GM11168 (cell line): ENCODE data around the gene IRF2BPL.

Experiments
- in situ Hi-C: fragments of 300-500 bp; cut with MboI; formaldehyde crosslinking; loops from one replicate; pipeline ENCODE4 v1.12.0; 2022; ENCODE audit warnings: low sequenced_read_pairs; ENCODE audit not compliant: unreplicated experiment

Gene IRF2BPL

GRCh38 chr14:77028384-77029231 lies at the start of gene IRF2BPL:
IRF2BPL (minus strand) TSS chr14:77028708; CDS start chr14:77027792, 916 bp downstream.
- in situ Hi-C loops, result no loop called here

DNA sequence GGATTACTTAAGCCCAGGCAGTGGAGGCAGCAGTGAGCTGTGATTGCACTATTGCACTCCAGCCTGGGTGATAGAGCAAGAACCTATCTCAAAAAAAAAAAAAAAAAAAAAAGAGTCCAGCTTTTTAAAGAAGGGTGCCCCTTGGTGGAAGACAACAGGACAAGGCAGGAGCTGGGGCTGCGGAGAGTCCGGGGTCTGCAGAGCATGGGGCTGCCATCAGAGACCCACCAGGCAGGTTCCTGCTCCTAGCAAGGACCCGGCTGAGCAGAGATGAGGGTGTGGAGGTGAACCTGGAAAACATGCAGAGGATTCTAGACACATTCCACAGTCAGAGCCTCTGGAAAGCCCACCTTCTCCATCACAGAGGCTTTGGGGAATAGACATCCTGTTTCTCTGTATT lies 48.5 kb upstream of the IRF2BPL start:
- in situ Hi-C loops, result no loop called here

- in situ Hi-C loops, result no loop called here
Observed at GRCh38 chr14:77076113-77076631, 47.7 kb upstream of the IRF2BPL start.

DNA sequence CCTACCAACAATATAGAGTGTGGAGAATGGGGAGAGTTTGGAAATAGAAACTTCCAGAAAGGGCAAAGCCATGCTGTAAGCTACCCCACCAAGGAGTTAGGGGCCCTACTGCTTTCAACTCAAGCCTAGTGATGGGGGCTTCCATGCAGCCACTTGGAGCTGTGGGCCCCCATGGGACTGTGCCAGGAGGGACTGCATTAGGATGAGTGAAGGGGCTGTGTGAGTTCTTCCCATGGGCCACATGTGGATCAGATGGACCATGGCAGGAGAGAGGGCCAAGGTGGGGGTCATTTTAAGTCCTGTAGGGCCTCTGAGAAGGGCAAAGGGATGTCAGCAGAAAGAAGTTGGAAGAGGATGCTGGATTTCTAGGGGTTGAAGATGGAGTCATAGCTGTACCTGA lies 46.5 kb upstream of the IRF2BPL start:
- in situ Hi-C loops, result no loop called here

DNA sequence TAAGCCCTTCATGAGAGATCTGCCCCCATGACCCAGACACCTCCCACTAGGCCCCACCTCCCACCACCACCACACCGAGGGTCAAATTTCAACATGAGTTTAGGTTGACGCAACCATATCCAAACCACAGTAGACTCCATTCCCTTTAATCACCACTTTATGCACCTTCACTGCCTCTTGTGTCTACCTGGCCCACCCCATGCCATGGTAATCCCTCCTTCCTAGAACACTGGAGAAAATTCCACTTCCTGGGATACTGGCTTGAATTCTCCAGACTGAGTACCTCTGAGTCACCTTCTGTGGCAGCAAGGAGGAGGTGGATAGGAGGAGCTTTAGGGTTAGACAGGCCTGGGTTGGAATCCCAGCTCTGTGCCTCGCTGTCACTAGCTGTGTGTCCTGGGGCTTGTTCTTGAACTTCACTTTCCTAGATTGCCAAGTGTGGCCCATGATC lies 43.5 kb upstream of the IRF2BPL start:
- in situ Hi-C loops, result no loop called here

DNA sequence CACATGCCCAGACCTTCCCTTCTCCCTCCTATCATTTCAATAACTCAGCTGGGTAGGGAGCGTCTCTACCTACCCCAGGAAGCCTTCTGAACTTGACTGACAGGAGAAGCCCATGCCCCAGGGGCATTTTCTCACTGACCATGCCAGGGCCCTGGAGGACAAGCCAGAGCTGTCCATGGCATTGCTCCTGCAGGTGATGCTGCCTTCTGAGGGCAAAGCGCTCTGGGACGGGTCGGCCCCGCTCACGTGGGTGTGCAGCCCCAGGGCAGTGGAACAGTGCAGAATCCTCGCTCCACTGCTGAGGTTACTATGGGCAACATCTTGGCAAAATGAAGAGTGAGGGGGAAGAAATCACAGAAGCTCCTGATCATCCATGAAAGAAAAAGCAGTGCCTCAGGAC lies 41.0 kb upstream of the IRF2BPL start:
- in situ Hi-C loops, result no loop called here

DNA sequence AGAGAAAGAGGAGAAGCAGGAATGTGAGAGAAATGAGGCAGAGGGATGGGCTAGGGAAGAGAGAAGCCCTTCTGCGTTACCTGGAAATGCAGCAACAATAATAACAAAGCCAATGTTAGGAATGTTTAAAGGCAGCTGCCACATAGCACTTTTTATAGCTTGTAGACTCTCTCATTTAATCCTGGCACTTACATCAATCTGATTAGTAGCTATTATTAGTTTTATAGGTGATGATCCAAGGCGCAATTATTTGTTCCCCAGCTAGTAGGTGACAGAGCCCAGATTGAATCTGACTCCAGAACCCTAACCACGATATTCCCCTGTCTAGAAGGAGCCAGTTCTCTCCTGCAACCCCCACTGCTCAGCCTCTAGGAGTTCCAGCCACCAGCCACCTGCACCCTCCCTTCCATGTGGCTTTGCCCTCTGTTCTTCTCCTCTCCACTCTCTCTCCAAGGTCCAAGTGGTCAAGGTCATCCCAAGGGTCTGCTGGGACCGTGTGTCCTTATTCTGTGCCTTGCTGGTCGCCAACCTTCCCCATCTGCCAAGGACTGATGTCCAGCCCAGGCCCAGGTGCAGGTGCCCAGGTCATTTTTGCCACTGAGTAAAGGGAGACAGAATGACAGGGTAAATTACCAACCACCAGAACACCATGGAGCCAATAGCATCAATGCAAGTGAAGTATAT lies 40.2 kb upstream of the IRF2BPL start:
- in situ Hi-C loops, result no loop called here

DNA sequence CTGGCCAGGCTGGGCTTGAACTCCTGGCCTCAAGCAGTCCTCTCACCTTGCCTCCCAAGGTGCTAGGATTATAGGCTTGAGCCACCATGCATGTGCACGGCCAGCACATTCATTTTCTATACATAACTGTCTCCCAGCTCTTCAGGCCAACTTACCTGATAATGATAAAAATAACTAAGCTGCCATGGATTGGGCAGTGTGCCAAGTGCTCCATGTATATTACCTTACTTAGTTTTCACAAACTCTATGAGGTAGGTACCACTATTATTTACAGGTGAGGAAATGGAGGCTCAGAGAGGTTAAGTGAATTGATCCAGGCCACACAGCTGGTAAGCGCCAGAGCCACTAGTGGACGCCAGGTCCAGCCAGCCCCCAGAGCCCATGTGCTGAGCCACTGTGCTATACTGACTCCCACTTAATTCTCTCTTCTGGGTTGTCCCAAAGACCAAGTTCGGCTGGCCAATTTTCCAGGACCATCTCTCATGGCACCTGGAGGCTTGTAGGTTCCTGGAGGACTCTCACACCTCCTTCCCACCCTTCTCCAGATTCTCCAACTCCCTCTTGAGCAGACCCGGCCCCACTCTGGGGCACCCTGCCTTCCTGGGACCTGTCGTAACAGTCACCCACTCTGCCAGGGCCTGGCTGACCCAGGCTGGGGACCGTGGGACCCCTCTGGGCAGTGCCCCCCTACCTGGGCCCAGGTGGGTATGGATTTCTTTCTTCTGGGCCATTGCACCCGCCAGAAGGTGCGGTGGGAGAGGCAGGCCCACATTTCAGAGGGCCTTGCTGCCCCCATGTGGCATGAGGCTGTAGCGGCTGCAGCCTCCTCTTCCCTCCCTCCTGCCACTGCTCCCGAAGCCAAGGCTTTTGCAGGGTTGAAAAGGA lies 39.4 kb upstream of the IRF2BPL start:
- in situ Hi-C loops, result no loop called here

GRCh38 chr14:77066578-77067172 lies 38.2 kb upstream of the IRF2BPL start:
- in situ Hi-C loops, result no loop called here

DNA sequence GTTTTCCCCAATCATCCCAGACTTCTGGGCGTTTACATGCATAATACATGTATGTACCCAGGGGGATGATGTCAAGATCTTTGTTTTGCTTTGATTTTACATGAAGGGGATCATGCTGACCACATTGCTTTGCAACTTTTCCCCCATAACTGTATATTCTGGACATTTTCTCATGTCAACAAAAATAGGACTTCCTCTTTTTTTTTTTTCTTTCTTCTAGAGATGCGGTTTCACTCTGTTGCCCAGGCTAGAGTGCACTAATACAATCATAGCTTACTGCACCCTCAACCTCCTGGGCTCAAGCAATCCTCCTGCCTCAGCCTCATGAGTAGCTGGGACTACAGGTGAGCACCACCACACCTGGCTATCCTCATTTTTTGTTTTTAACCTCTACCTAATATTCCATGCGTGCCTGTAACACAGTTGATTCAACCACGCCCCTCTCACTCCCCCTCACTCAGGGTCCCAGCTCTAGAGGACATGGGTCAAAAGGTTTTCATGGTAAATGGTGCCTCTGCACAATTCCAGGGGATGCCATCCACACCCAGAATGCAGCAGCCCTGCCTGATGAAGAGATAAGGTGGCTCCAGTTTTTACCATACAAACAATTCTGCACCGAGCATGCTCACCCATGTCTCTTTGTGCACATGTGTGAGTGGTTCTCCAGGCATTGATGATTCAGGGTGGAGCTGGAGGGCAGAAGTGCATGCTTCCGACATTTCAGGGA lies 37.5 kb upstream of the IRF2BPL start:
- in situ Hi-C loops, result no loop called here

DNA sequence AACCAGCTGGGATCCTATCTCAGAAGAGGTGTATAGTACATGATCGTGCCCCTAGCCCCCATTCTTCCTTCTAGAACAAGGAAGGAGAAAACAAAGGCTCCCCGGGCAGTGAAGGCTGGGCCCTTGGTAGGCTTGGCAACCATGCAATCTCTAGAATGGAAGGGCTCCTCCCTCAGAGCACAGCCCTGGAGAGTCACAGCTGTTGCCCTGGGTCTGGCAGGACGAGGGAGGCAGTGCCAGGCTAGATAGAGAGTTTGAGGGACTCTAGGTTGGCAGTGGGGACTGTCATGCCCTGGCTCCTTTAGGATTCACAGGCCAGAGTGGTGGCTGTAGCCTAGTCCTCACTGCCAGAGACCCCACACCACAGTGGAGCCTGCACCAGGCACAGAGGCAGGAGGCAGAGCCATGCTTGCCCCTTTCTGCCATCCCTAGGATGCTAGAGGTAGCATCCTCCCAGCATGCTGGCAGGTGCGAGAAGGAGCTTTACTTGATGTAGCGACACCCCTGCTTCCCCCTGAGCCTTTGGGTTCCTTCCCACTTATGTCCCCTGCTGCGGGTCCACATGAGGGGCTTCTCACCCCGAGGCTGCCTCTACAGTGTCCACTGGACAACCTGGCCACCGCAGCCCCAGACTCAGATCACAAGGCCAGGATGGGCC lies 36.1 kb upstream of the IRF2BPL start:
- in situ Hi-C loops, result loop anchor here (5.0 kb wide), 1 partner anchor 182 kb away; no protein-coding TSS in a partner anchor

DNA sequence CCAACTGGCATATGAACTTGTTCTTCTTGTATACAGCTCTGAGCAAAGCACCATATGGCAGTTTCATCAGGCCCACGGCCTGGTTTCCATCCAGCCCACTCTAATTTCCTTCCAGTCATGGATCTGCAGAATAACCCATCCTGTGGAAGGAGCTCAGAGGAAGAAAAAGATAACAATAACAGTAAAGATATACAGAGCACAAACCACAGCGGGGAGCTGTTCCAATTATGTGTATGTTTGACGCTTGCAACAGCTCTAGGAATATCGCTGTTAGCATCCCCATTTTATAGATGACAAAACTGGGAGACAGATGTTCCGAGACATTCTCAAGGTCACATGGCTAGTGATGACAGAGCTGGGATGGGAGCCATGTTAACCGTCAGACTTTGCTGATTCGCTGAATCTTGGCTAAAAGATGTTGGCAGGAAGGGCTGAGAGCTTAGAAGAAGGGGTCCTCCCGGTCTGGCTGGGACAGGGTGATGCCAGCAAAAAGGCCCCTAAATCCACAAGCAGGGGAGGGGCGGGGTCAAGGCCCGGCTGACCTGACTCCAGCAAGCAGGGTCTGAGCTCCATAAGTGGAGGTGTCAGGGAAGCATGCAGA lies 35.2 kb upstream of the IRF2BPL start:
- in situ Hi-C loops, result loop anchor here (5.0 kb wide), 1 partner anchor 181 kb away; no protein-coding TSS in a partner anchor

DNA sequence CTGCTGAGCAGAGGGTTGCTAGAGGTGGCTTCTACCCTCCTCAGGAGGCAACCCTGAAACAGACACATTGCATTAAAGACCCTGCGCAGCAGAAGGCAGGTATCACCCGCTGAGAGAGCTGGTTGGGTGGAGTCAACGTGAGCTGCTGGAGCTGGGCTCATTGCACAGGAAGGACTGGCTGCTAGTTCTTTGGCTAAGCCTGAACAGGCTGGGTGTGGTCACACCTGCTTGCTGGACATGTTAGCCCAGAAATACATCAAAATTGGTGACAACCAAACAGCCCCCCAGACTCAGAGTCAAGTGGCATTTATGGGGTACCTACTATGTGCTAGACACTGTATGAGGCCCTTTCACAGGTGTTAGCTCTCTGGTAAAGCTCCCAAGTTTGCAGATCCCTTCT lies 33.8 kb upstream of the IRF2BPL start:
- in situ Hi-C loops, result loop anchor here (5.0 kb wide), 1 partner anchor 180 kb away; no protein-coding TSS in a partner anchor

- in situ Hi-C loops, result loop anchor here (5.0 kb wide), 1 partner anchor 179 kb away; no protein-coding TSS in a partner anchor
Observed at GRCh38 chr14:77061630-77062257, 33.2 kb upstream of the IRF2BPL start.

- in situ Hi-C loops, result no loop called here
Observed at GRCh38 chr14:77059276-77059915, 30.9 kb upstream of the IRF2BPL start.

DNA sequence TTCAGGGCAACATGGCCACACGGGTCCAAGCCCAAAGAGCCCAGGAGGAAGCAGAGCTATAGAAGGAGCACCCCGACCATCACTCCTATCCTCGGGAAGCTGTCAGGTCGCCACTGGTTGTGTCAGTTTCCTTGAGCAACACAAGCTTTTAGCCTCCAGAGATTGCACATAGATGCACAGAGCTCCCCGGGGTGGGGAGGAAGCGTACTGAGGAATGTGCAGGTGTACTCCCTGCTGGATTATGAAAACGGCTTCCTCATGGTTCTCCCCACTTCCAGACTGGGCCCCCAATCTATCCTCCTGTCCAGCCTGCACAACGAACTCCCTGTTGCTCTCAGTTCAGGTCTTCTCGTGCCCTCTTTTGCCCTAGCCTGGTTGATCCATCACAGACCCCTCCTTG lies 30.3 kb upstream of the IRF2BPL start:
- in situ Hi-C loops, result no loop called here

GRCh38 chr14:77058117-77058516 lies 29.6 kb upstream of the IRF2BPL start:
- in situ Hi-C loops, result no loop called here
